GM19452 (cell line): Measurements from ENCODE around the gene UGT1A9.
"Not testable (repeated sequence)": the region's sequence is repeated elsewhere in the genome, so short reads cannot be mapped to it uniquely, and the experiment has no call there.

Experiments used
- ATAC-seq: cut with Tn5 transposase; IDR thresholded peaks from one replicate; pipeline ENCODE4 v1.9.1; 2021; ENCODE audit not compliant: unreplicated experiment

Gene UGT1A9

GRCh38 chr2:233711312-233712008 is 39.8 kb downstream of the UGT1A9 start:
- no peak for ATAC-seq

DNA sequence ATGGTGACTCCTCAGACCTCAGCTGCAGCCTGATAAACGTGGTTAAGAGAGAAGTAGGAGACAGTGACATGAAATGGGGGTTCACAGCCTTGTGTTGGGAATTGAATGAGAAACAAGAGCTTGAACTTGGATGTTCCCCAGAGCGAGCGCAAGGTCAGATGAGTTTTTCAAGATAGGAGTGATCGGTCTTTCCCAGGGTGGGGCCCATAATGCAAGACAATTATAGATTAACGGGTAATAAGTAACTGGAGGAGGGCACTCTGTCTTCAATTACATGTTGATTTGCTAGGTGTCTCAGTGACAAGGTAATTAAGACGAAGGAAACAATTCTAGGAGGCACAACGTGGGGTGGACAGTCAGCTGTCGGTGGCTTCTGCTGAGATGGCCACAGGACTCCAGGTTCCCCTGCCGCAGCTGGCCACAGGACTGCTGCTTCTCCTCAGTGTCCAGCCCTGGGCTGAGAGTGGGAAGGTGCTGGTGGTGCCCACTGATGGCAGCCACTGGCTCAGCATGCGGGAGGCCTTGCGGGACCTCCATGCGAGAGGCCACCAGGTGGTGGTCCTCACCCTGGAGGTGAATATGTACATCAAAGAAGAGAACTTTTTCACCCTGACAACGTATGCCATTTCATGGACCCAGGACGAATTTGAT is 41.0 kb downstream of the UGT1A9 start, which contains the start of gene UGT1A5:
UGT1A5 (plus strand) TSS at position 297 of the 651 bp plus-strand sequence; CDS start at position 382, 85 bp downstream.
- ATAC-seq: no peak

GRCh38 chr2:233713262-233713615 is 41.5 kb downstream of the UGT1A9 start:
- no peak for ATAC-seq

GRCh38 chr2:233714121-233714520 is 42.4 kb downstream of the UGT1A9 start:
- no peak for ATAC-seq

DNA sequence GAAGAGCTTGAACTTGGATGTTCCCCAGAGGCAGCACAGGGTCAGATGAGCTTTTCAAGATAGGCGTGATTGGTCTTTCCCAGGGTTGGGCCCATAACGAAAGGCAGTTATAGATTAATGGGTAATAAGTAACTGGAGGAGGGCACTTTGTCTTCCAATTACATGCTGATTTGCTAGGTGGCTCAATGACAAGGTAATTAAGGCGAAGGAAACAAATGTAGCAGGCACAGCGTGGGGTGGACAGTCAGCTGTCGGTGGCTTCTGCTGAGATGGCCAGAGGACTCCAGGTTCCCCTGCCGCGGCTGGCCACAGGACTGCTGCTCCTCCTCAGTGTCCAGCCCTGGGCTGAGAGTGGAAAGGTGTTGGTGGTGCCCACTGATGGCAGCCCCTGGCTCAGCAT is 46.9 kb downstream of the UGT1A9 start, which contains the start of gene UGT1A4:
UGT1A4 (plus strand) TSS at position 185 of the 400 bp plus-strand sequence; CDS start at position 270, 85 bp downstream.
- no peak for ATAC-seq

DNA sequence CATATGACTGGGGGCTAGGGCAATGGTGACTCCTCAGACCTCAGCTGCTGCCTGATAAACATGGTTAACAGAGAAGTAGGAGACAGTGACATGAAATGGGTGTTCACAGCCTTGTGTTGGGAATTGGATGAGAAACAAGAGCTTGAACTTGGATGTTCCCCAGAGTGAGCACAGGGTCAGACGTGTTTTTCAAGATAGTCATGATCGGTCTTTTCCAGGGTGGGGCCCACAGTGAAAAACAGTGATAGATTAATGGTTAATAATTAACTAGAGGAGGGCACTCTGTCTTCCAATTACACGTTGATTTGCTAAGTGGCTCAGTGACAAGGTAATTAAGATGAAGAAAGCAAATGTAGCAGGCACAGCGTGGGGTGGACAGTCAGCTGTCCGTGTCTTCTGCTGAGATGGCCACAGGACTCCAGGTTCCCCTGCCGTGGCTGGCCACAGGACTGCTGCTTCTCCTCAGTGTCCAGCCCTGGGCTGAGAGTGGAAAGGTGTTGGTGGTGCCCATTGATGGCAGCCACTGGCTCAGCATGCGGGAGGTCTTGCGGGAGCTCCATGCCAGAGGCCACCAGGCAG is 57.1 kb downstream of the UGT1A9 start, which contains the start of gene UGT1A3:
UGT1A3 (plus strand) TSS at position 320 of the 579 bp plus-strand sequence; CDS start at position 405, 85 bp downstream.
- no peak for ATAC-seq

DNA sequence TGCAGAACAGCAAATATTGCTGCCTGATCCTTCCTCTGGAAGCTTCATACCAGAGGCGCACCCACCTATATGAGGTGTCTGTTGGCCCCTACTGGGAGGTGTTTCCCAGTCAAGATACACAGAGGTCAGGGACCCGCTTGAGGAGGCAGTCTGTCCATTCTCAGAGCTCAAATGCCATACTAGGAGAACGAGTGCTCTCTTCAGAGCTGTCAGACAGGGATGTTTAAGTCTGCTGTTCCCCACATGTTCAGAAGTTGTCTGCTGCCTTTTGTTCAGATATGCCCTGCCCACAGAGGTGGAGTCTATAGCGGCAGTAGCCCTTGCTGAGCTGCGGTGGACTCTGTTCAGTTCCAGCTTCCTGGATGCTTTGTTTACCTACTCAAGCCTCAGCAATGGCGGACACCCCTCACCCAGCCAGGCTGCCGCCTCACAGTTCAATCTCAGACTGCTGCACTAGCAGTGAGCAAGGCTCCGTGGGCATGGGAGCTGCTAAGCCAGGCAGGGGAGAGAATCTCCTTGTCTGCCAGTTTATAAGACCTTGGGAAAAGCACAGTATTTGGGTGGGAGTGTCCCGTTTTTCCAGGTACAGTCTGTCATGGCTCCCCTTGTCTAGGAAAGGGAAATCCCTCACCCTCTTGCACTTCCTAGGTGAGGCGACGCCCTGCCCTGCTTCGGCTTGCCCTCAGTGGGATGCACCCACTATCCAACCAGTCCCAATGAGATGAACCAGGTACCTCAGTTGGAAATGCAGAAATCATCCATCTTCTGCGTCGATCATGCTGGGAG is 65.4 kb downstream of the UGT1A9 start:
- ATAC-seq: not testable (repeated sequence)

DNA sequence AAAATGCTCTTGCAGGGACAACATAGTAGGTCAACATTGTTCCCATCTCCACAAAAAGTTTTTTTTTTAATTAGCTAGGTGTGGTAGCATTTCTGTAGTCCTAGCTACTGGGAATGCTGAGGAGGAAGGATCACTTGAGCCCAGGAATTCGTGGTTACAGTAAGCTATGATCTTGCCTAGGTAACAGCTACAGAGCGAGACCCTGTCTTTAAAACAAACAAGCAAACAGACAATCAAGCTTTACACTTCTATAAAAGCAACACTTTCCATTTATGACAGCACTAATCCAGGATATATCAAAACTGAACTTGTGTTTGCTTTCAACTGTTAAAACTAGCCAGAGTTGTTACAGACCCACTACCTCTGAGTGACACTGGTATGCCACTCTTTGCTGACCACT is 69.2 kb downstream of the UGT1A9 start:
- no peak for ATAC-seq

DNA sequence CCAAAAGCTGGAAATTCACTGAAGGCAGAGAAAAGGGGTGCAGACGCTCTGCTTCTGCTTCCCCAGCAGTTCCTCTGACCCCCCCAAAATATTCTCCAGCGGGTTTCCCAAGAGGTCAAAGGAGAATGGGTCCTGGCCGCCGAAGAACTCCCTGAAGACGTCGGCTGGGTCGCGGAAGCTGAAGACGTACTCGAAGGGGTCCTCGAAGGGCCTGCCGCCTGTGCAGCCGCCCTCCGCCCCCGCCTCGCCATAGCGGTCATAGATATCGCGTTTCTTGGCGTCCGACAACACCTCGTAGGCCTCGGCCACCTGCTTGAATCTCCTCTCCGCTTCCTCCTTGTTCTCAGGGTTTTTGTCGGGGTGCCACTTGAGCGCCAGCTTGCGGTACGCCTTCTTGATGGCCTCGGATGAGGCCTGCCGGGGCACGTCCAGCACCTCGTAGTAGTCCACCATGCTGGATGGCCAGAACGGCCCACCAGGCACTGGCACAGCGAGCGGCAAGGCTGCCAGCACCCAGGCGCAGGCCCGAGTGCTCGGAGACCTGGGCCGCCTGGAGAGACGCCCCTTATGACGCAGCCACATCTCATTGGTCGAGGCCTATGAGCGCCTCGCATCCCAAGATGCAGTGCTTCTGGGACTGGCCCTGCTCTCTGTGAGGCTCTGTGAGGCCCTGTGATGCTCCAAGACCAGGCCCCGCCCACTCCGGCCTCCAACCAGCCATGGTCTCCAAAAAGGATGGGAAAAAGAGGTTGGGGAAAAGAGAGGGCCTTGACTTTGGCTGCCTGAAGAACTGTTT is 72.0 kb downstream of the UGT1A9 start:
- no peak for ATAC-seq

DNA sequence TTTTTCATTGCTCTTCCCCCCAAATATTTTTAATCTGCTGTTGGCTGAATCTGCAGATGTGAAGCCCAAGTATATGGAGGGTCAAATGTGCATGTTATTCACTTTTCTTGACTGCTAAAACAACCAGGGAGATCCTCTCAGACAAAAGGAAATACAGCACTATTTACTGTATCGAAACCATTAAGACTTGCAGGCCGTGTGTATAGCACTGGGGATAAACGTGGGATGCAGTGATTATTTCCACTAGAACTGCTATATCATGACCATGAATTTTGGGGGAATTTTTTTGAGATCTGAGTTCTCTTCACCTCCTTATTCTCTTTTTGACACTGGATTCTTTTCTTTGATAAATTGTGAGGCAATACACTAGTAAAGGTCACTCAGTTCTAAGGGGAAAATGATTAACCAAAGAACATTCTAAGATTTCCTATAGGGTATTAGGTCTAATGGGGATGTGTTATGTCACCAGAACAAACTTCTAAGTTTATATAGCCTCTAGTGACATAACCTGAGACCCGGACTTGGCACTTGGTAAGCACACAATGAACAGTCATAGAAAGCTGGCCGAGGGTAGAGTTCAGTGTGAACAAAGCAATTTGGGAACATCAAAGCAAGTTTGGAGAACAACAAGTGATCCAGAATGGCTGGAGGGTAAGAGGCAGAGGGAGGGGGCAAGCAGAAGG is 73.5 kb downstream of the UGT1A9 start:
- no peak for ATAC-seq

GRCh38 chr2:233745838-233746237 is 74.1 kb downstream of the UGT1A9 start:
- not testable (repeated sequence) for ATAC-seq

DNA sequence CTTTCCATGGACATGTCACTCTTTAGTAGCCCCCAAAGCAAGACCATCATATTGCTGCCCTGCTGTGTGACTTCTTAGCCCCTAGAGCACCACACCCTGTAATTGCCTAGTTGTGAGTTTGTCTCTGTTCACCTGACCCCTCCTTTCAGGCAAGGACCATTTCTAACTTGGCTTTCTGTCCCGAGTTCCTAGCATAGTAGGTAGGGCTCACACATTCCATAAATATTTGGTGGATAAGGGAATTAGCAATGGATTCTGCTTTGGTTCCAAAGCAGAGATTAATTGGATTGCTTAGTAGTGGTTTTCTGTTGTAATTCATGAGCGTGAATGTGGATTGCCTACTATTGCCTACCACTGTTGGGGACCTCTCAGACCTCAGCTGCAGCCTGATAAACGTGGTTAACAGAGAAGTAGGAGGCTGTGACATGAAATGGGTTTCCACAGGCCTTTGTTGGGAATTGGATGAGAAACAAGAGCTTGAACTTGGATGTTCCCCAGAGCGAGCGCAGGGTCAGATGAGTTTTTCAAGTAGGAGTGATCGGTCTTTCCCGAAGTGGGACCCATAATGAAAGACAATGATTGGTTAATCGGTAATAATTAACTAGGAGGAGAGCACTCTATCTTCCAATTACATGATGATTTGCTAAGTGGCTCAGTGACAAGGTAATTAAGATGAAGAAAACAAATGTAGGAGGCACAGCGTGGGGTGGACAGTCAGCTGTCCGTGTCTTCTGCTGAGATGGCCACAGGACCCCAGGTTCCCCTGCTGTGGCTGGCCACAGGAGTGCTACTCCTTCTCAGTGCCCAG is 75.0 kb downstream of the UGT1A9 start:
- no peak for ATAC-seq

DNA sequence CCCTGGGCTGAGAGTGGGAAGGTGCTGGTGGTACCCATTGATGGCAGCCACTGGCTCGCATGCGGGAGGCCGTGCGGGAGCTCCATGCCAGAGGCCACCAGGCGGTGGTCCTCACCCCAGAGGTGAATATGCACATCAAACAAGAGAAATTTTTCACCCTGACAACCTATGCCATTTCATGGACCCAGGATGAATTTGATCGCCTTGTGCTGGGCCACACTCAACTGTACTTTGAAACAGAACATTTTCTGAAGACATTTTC is 75.5 kb downstream of the UGT1A9 start:
- ATAC-seq: no peak

- ATAC-seq: not testable (repeated sequence)
These were observed 79.0 kb downstream of the UGT1A9 start for GRCh38 chr2:233750689-233751088.

DNA sequence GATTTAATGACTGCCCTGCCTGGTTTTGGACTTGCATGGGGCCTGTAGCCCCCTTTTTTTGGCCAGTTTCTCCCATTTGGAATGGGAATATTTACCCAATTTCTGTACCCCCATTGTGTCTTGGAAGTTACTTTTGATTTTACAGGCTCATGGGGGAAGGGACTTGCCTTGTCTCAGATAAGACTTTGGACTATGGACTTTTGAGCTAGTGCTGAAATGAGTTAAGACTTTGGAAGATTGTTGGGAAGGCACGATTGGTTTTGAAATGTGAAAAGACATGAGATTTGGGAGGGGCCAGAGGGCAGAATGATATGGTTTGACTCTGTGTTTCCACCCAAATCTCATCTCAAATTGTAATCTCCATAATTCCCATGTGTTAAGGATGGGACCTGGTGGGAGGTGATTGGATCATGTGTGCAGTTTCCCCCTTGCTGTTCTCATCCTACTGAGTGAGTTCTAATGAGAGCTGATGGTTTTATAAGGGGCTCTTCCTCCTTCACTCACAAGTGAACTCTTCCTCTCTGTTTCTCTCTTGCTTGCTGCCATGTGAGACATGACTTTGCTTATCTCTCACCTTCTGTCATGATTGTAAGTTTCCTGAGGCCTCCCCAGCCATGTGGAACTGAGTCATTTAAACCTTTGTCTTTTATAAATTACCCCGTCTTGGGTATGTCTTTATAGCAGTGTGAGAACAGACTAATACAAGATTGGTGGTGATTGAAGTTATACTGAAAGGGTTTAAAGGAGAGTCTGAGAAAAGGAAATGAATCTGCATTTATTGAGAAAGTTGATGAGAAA is 79.7 kb downstream of the UGT1A9 start:
- ATAC-seq: not testable (repeated sequence)

DNA sequence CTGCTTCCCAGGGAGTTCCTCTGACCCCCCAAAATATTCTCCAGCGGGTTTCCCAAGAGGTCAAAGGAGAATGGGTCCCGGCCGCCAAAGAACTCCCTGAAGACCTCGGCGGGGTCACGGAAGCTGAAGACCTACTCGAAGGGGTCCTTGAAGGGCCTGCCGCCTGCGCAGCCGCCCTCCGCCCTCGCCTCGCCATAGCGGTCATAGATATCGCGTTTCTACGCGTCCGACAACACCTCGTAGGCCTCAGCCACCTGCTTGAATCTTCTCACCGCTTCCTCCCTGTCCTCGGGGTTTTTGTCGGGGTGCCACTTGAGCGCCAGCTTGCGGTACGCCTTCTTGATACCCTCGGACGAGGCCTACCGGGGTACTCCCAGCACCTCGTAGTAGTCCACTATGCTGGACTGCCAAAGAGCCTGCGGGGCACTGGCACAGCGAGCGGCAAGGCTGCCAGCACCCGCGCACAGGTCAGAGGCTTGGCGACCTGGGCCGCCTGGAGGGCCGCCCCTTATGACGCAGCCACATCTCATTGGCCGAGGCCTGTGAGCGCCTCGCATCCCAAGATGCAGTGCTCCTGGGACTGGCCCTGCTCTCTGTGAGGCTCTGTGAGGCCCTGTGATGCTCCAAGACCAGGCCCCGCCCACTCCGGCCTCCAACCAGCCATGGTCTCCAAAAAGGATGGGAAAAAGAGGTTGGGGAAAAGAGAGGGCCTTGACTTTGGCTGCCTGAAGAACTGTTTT is 83.3 kb downstream of the UGT1A9 start:
- no peak for ATAC-seq

- ATAC-seq: no peak
These were observed 84.9 kb downstream of the UGT1A9 start for GRCh38 chr2:233756429-233757081.
